GM10266 (cell line): ENCODE measurements around the gene ADGRB3.

Experiments used
- DNase-seq: peaks from one replicate; pipeline ENCODE4 v3.0.0; 2012; ENCODE audit errors: extremely low spot score
- CTCF ChIP-seq: IDR thresholded peaks from 2 replicates; pipeline ENCODE4 v1.5.1; 2012; ENCODE audit warnings: mild to moderate bottlenecking, low read depth; ENCODE audit not compliant: control insufficient read depth, insufficient read depth; ENCODE audit errors: missing control alignments

The ADGRB3 gene

GRCh38 chr6:69135927-69136326, 500.8 kb downstream of the ADGRB3 start:
- no peak for DNase-seq
- TF ChIP-seq CTCF = no peak

- no peak for TF ChIP-seq CTCF
- no peak for DNase-seq
These were observed 503.1 kb downstream of the ADGRB3 start for GRCh38 chr6:69138148-69138547.

- no peak for TF ChIP-seq CTCF
- DNase-seq = no peak
These were observed 503.9 kb downstream of the ADGRB3 start for GRCh38 chr6:69138893-69139494.

GRCh38 chr6:69145062-69145461, 510.0 kb downstream of the ADGRB3 start:
- DNase-seq = no peak
- TF ChIP-seq CTCF = no peak

GRCh38 chr6:69146385-69146784, 511.3 kb downstream of the ADGRB3 start:
- no peak for TF ChIP-seq CTCF
- no peak for DNase-seq

- TF ChIP-seq CTCF = no peak
- DNase-seq = no peak
These were observed 520.4 kb downstream of the ADGRB3 start for GRCh38 chr6:69155467-69155866.

GRCh38 chr6:69162811-69163210, 527.7 kb downstream of the ADGRB3 start:
- no peak for TF ChIP-seq CTCF
- no peak for DNase-seq
